ENCODE results near the gene C9orf72. TPM values are rescaled to one million over a fixed set of nuclear protein-coding genes. Genes with fewer than 3 reads are reported as not detected.

The C9orf72 gene
- total and polyA plus RNA-seq, 9 of the 15 experiments (the other 6 are each of a cell fraction or from before 2014, with no cell fraction given): 2.3 to 7.3 (median 4.1) TPM

DNA sequence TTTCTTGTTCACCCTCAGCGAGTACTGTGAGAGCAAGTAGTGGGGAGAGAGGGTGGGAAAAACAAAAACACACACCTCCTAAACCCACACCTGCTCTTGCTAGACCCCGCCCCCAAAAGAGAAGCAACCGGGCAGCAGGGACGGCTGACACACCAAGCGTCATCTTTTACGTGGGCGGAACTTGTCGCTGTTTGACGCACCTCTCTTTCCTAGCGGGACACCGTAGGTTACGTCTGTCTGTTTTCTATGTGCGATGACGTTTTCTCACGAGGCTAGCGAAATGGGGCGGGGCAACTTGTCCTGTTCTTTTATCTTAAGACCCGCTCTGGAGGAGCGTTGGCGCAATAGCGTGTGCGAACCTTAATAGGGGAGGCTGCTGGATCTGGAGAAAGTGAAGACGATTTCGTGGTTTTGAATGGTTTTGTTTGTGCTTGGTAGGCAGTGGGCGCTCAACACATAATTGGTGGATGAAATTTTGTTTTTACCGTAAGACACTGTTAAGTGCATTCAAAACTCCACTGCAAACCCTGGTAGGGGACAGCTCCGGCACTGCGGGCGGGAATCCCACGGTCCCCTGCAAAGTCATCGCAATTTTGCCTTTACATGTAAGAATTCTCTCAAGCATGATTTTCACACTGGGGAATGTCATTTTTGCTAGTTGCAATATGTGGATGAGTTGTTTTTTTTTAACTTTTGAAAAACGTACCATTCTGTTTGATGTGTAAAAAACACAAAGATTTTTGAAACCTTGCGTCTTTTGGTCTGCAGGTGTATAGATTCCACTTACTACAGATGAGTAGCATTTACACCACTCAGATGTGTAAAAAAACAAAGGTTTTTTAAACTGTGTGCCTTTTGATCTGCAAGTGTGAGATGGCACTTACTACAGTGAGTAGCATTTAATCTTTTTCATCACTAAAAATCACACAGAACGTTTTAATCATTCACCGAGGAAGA lies 631 bp upstream of the C9orf72 start (continued):
- TF ChIP-seq, protein P1, sequence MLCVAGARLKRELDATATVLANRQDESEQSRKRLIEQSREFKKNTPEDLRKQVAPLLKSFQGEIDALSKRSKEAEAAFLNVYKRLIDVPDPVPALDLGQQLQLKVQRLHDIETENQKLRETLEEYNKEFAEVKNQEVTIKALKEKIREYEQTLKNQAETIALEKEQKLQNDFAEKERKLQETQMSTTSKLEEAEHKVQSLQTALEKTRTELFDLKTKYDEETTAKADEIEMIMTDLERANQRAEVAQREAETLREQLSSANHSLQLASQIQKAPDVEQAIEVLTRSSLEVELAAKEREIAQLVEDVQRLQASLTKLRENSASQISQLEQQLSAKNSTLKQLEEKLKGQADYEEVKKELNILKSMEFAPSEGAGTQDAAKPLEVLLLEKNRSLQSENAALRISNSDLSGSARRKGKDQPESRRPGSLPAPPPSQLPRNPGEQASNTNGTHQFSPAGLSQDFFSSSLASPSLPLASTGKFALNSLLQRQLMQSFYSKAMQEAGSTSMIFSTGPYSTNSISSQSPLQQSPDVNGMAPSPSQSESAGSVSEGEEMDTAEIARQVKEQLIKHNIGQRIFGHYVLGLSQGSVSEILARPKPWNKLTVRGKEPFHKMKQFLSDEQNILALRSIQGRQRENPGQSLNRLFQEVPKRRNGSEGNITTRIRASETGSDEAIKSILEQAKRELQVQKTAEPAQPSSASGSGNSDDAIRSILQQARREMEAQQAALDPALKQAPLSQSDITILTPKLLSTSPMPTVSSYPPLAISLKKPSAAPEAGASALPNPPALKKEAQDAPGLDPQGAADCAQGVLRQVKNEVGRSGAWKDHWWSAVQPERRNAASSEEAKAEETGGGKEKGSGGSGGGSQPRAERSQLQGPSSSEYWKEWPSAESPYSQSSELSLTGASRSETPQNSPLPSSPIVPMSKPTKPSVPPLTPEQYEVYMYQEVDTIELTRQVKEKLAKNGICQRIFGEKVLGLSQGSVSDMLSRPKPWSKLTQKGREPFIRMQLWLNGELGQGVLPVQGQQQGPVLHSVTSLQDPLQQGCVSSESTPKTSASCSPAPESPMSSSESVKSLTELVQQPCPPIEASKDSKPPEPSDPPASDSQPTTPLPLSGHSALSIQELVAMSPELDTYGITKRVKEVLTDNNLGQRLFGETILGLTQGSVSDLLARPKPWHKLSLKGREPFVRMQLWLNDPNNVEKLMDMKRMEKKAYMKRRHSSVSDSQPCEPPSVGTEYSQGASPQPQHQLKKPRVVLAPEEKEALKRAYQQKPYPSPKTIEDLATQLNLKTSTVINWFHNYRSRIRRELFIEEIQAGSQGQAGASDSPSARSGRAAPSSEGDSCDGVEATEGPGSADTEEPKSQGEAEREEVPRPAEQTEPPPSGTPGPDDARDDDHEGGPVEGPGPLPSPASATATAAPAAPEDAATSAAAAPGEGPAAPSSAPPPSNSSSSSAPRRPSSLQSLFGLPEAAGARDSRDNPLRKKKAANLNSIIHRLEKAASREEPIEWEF (CRISPR knock-in tag; IDR thresholded peaks at IDR 0.05): no peak
- TF ChIP-seq, protein P2, sequence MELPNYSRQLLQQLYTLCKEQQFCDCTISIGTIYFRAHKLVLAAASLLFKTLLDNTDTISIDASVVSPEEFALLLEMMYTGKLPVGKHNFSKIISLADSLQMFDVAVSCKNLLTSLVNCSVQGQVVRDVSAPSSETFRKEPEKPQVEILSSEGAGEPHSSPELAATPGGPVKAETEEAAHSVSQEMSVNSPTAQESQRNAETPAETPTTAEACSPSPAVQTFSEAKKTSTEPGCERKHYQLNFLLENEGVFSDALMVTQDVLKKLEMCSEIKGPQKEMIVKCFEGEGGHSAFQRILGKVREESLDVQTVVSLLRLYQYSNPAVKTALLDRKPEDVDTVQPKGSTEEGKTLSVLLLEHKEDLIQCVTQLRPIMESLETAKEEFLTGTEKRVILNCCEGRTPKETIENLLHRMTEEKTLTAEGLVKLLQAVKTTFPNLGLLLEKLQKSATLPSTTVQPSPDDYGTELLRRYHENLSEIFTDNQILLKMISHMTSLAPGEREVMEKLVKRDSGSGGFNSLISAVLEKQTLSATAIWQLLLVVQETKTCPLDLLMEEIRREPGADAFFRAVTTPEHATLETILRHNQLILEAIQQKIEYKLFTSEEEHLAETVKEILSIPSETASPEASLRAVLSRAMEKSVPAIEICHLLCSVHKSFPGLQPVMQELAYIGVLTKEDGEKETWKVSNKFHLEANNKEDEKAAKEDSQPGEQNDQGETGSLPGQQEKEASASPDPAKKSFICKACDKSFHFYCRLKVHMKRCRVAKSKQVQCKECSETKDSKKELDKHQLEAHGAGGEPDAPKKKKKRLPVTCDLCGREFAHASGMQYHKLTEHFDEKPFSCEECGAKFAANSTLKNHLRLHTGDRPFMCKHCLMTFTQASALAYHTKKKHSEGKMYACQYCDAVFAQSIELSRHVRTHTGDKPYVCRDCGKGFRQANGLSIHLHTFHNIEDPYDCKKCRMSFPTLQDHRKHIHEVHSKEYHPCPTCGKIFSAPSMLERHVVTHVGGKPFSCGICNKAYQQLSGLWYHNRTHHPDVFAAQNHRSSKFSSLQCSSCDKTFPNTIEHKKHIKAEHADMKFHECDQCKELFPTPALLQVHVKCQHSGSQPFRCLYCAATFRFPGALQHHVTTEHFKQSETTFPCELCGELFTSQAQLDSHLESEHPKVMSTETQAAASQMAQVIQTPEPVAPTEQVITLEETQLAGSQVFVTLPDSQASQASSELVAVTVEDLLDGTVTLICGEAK (IDR thresholded peaks at IDR 0.05): peak; percentile 40; the same call in 1 of the 2 replicates
- TF ChIP-seq, protein P2 (CRISPR knock-in tag; IDR thresholded peaks at IDR 0.05): no peak
- TF ChIP-seq CHCHD3 (CRISPR knock-in tag; IDR thresholded peaks at IDR 0.05): no peak
- peak; percentile 67 for TF ChIP-seq EP400 (IDR thresholded peaks at IDR 0.05)
- no peak for TF ChIP-seq HDAC2 (IDR thresholded peaks at IDR 0.05)

All from K562 (cell line).